GM12874 (cell line): ENCODE measurements around the gene KLHL29.

Source experiments
- TF ChIP-seq, protein P1 (sequence below): IDR thresholded peaks from 2 replicates; pipeline ENCODE4 v1.5.1; 2011; ENCODE audit warnings: low read depth, mild to moderate bottlenecking, control low read depth, low read length, moderate library complexity; ENCODE audit not compliant: insufficient read depth

Gene KLHL29

GRCh38 chr2:23505984-23506380 lies 121.0 kb downstream of the KLHL29 start:
- TF ChIP-seq, protein P1, sequence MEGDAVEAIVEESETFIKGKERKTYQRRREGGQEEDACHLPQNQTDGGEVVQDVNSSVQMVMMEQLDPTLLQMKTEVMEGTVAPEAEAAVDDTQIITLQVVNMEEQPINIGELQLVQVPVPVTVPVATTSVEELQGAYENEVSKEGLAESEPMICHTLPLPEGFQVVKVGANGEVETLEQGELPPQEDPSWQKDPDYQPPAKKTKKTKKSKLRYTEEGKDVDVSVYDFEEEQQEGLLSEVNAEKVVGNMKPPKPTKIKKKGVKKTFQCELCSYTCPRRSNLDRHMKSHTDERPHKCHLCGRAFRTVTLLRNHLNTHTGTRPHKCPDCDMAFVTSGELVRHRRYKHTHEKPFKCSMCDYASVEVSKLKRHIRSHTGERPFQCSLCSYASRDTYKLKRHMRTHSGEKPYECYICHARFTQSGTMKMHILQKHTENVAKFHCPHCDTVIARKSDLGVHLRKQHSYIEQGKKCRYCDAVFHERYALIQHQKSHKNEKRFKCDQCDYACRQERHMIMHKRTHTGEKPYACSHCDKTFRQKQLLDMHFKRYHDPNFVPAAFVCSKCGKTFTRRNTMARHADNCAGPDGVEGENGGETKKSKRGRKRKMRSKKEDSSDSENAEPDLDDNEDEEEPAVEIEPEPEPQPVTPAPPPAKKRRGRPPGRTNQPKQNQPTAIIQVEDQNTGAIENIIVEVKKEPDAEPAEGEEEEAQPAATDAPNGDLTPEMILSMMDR = no peak

- TF ChIP-seq, protein P1 = no peak
These were observed 121.7 kb downstream of the KLHL29 start for GRCh38 chr2:23506531-23507266.

DNA sequence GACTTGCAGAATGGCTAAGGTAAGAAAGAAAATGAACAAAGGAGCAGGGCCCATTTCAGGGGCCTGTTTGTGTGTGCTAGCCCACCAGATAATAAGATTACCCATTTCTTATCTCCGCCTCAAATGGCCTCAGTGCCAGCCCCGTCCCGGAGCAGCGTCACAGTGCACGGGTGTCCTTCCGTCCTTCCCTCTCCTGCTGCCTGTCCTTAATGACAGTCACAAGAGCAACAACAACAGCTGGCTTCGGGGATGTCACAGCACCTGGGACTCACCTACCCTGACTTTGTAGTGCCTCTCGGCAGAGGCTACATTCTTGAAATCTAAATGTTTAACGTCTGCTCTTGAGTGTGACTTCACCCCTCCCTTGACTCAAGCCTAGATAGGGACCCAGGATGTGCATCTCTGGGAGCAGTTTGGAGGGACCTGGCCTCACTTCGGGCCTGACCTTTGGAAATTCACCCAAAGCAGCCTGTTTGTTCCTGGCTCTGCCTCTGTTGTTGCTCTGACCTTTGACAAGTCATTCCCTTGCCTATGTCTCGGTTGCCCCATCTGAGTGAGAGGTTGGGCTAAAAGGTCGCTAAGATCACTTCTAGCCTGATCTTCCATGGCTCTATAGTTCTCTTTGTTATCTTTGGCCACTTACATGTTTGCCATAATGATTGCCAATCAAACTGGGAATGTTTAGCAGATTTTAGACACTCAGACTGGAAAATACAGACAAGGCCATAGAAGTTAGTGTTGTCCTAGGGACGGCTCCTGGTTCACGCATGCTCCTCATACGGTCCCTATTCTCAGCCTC lies 122.5 kb downstream of the KLHL29 start:
- TF ChIP-seq, protein P1 = no peak

DNA sequence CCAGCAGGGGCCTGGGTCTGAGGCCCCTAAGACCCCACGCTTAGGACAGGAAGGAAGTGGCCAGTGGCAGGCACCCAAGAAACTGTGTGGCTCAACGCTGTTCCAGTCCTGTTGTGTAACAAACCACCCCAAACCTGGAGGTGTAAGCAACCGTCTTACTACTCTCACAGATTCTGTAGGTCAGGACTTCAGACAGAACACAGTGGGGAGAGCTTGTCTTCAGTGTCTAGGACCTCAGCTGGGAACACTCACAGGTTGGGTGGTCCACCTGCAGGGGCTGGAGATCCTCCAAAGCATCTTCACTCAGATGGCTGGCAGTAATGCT lies 123.0 kb downstream of the KLHL29 start:
- TF ChIP-seq, protein P1 = no peak

DNA sequence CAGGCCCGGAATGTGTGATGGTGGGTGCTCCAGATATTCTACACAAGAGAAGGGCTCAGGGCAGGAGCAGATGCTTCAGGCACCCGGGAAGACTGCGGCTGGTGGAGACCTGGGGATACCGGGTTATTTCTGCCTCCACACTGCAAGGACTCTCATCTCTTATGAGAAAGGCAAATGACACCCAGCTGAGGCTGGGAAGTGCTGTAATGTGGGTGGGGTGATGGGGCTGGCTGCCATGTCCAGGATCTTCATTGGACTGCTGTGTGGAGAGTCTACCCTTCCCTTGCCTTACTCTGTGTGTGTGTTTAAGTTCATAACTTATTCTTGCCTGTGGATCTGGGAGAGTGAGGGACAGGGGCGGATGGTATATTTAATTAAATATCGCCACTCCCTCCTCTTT lies 124.1 kb downstream of the KLHL29 start:
- TF ChIP-seq, protein P1 = no peak

GRCh38 chr2:23509596-23510292 lies 124.8 kb downstream of the KLHL29 start:
- TF ChIP-seq, protein P1 = no peak

DNA sequence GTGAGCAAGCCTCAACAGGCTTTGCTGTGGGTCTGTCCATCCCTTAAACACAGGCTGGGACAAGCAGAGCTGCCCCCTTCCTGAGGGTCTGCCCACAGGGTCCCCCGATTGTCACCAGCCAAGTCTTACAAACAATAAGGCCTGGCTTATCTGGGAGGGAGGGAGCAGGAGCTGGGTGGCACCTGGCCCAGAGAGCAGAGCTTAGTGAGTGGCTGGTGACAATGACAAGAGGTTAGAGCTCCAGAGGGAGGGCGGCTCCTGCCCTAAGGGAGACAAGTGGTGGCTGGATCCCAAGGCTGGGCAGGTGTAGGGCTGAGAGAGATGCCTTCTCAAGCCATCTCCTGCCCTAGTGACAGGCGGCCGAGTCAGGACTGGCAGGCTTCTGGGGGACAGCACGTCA lies 125.5 kb downstream of the KLHL29 start:
- TF ChIP-seq, protein P1 = no peak
